Adrenal gland (tissue), 12 donors: ENCODE data around the gene PABPN1. TPM values are rescaled to one million over a fixed set of nuclear protein-coding genes. Genes with fewer than 3 reads are reported as not detected.

Source experiments
- DNase-seq, 7 donors: peaks; one replicate each; pipeline ENCODE4 v3.0.0-alpha.2; 2019 to 2020
- H3K27ac ChIP-seq, 5 donors: fragments of 200-600 bp; sonication (generic) in 4 of 5; 1 replicate in 3 of 5; 2 replicates in 2 of 5; pipeline versions ENCODE4 v1.5.1 to v1.8.0; 2016 to 2020; ENCODE audit warnings: mild to moderate bottlenecking in 1 of 5
- H3K27me3 ChIP-seq: fragments of 200-600 bp; 2 replicates; pipeline ENCODE4 v1.8.0; 2021
- H3K36me3 ChIP-seq, 2 donors: fragments of 200-600 bp; replicated peaks in 1 of 2; 1 replicate in 1 of 2; 2 replicates in 1 of 2; pipeline versions ENCODE4 v1.5.1 to v1.8.0; 2018 to 2022
- H3K4me1 ChIP-seq, 2 donors: fragments of 200-600 bp; replicated peaks in 1 of 2; 1 replicate in 1 of 2; 2 replicates in 1 of 2; pipeline versions ENCODE4 v1.5.1 to v1.8.0; 2018 to 2021
- H3K4me3 ChIP-seq, 4 donors: fragments of 200-600 bp; sonication (generic) in 3 of 4; one replicate each; pipeline ENCODE4 v1.5.1; 2016 to 2018
- H3K9me3 ChIP-seq, 3 donors: fragments of 200-600 bp; sonication (generic) in 1 of 3; replicated peaks in 1 of 3; 1 replicate in 2 of 3; 2 replicates in 1 of 3; pipeline versions ENCODE4 v1.5.1 to v1.8.0; 2016 to 2021
- POLR2A ChIP-seq, 2 donors: fragments of 450-650 bp; IDR thresholded peaks; one replicate each; pipeline ENCODE4 v1.6.1; 2017; ENCODE audit warnings: antibody characterized with exemption in 2 of 2, mild to moderate bottlenecking in 2 of 2, moderate library complexity in 1 of 2
- WGBS, 4 donors: extraction: QIAGEN DNeasy Blood & Tissue Kit in 2 of 4; methylation state at CpG; one replicate each; pipeline versions ENCODE4 v1.1.5 to v1.1.7; 2013 to 2017; 5-methylcytosine and 5-hydroxymethylcytosine counted together
- intact Hi-C, 2 donors: fragments of 100-400 bp; cut with DNase I; formaldehyde crosslinking; loops; one replicate each; pipeline versions ENCODE4 v1.14.1 to v1.15.0; 2022 to 2023
- polyA plus RNA-seq, 3 donors: library from polyadenylated mRNA; stranded (reverse); fragments of 200-250 nt in 2 of 3; fragments of 350-450 nt in 1 of 3; fragmentation: Illumina TruSeq in 1 of 3; extraction: RNeasy Lipid Tissue Mini Kit (QIAGEN cat#74804) in 1 of 3; gene quantifications; one replicate each; pipeline ENCODE4 v1.2.3, GENCODE V29; 2013 to 2014
- total RNA-seq, 9 donors: library from RNA; depleted of rRNA in 4 of 9; stranded (reverse); fragments of >200 nt in 4 of 9; fragments of 120-200 nt in 1 of 9; fragmentation: NEBNext Ultra II Directional in 1 of 9; extraction: Animal tissue kit (Norgen Biotek cat#: 25700) in 1 of 9; gene quantifications; one replicate each; pipeline versions ENCODE4 v1.1.0 to v1.2.4, GENCODE V29; 2013 to 2023
- TF ChIP-seq, protein P1 (sequence below), 6 experiments: fragments of 450-650 bp in 4 of 6; fragments of 200-600 bp in 2 of 6; sonication (generic) in 1 of 6; IDR thresholded peaks; 1 replicate in 5 of 6; 2 replicates in 1 of 6; pipeline versions ENCODE4 v1.5.1 to v1.8.0; 2016 to 2021; ENCODE audit warnings: antibody characterized with exemption in 6 of 6, mild to moderate bottlenecking in 2 of 6, moderate library complexity in 1 of 6
- donor health status: healthy with polysubstance abuse.
- donor health status: Bipolar disorder and iron deficiency.
- donor health status: DM: yes; HTN: yes; CAD: no.
- donor health status: DM: no; HTN: no; CAD: no.
- donor health status: DM: no; HTN: no; CAD: no.
- donor health status: DM: yes; HTN: yes; CAD: no.

Gene PABPN1
- total and polyA plus RNA-seq, 12 donors: 18.3 to 632 (median 99.3) TPM

DNA sequence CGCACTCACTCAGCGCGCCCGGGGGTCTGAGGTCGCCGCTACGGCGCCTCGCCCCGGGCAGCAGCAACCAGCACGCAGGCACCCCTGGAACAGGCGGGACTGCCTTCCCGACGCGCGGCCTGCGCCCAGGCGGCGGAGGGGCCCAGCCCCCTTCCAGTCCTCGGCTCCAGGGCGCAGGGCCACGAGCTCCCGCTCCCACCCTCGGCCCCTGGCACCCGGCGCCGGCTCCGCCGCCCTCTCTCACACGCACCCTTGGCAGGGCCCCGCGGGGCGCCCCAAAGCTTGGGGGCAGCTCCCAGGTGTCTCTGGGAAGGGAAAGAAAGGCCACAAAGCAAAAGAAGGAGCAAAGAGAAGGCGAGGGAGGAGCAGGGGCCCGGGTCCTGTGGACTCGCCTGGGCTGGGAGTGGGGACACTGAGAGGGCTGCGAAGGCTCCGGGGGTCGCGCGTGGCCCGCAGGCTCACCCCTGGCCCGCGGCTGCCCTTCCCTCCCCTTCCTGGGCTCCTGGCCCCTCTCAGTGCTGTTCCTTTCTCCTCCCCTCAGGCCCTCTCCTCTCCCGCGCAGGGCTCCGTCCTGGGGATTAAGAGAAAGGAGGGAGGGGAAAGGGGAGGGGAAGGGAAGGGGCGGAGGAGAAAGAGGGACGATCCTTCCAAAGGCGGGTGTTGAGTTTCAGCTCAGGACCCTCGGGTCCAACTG is 44.6 kb downstream of the PABPN1 start:
- intact Hi-C loops: no loop called here
- peak in 1 of 2 donors; percentile 33 for TF ChIP-seq POLR2A (IDR thresholded peaks at IDR 0.05)
- TF ChIP-seq, protein P1, sequence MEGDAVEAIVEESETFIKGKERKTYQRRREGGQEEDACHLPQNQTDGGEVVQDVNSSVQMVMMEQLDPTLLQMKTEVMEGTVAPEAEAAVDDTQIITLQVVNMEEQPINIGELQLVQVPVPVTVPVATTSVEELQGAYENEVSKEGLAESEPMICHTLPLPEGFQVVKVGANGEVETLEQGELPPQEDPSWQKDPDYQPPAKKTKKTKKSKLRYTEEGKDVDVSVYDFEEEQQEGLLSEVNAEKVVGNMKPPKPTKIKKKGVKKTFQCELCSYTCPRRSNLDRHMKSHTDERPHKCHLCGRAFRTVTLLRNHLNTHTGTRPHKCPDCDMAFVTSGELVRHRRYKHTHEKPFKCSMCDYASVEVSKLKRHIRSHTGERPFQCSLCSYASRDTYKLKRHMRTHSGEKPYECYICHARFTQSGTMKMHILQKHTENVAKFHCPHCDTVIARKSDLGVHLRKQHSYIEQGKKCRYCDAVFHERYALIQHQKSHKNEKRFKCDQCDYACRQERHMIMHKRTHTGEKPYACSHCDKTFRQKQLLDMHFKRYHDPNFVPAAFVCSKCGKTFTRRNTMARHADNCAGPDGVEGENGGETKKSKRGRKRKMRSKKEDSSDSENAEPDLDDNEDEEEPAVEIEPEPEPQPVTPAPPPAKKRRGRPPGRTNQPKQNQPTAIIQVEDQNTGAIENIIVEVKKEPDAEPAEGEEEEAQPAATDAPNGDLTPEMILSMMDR (IDR thresholded peaks at IDR 0.05): no peak
- peaks cover 12% of the 10 kb centered on the region for H3K27me3 ChIP-seq
- no peaks in the 10 kb centered on the region for H3K9me3 ChIP-seq
- H3K4me3 ChIP-seq: peak overlapping the region in 1 of 4 donors; percentile 49
- H3K27ac ChIP-seq: peak overlapping the region in 3 of 5 donors; percentile 59 to 85 (median 83)
- DNase-seq: no peak
- 5 to 10% (median 9%) methylated on average over 21 to 48 of the region's 51 CpGs for WGBS, 4 donors
- H3K36me3 ChIP-seq: no peaks in the 10 kb centered on the region
- H3K4me1 ChIP-seq: peaks cover 0 to 4% of the 10 kb centered on the region in 2 donors

GRCh38 chr14:23366426-23366921 is 45.2 kb downstream of the PABPN1 start:
- Histone ChIP-seq H3K4me1 (peaks cover 0 to 4% of the 10 kb centered on the region in 2 donors), H3K36me3 (no peaks in the 10 kb centered on the region), H3K27ac (peak overlapping the region in 2 of 5 donors; percentile 83 to 85), H3K4me3 (peak overlapping the region in 1 of 4 donors; percentile 49), H3K9me3 (no peaks in the 10 kb centered on the region), H3K27me3 (peaks cover 12% of the 10 kb centered on the region)
- 49 to 70% (median 52%) methylated on average over 16 to 34 of the region's 34 CpGs for WGBS, 4 donors
- TF ChIP-seq, protein P1 (IDR thresholded peaks at IDR 0.05): no peak
- no peak for TF ChIP-seq POLR2A (IDR thresholded peaks at IDR 0.05)
- DNase-seq: peak; percentile 18 to 80 (median 37)
- intact Hi-C loops: no loop called here

GRCh38 chr14:23370221-23370620 is 49.0 kb downstream of the PABPN1 start:
- no peak for DNase-seq
- intact Hi-C loops: no loop called here
- 50 to 88% (median 69%) methylated on average over 1 of the region's 1 CpG for WGBS, 4 donors
- TF ChIP-seq POLR2A (IDR thresholded peaks at IDR 0.05): no peak
- TF ChIP-seq, protein P1 (IDR thresholded peaks at IDR 0.05): no peak
- peaks cover 9% of the 10 kb centered on the region for H3K27me3 ChIP-seq
- H3K4me1 ChIP-seq: peaks cover 0 to 4% of the 10 kb centered on the region in 2 donors
- no peaks in the 10 kb centered on the region for H3K9me3 ChIP-seq
- H3K27ac ChIP-seq: no peak overlapping the region
- no peaks in the 10 kb centered on the region for H3K36me3 ChIP-seq
- H3K4me3 ChIP-seq: no peak overlapping the region

GRCh38 chr14:23371865-23372264 is 50.6 kb downstream of the PABPN1 start:
- WGBS, 4 donors: 80 to 88% (median 84%) methylated on average over 1 of the region's 1 CpG
- no peak for TF ChIP-seq POLR2A (IDR thresholded peaks at IDR 0.05)
- TF ChIP-seq, protein P1 (IDR thresholded peaks at IDR 0.05): no peak
- intact Hi-C loops: no loop called here
- H3K36me3 ChIP-seq: no peaks in the 10 kb centered on the region
- H3K4me3 ChIP-seq: no peak overlapping the region
- H3K9me3 ChIP-seq: no peaks in the 10 kb centered on the region
- H3K27ac ChIP-seq: no peak overlapping the region
- H3K4me1 ChIP-seq: peaks cover 0 to 1% of the 10 kb centered on the region in 2 donors
- no peak for DNase-seq
- no peaks in the 10 kb centered on the region for H3K27me3 ChIP-seq
